K562 (cell line): Measurements from ENCODE around the gene GABPB2. TPM values are rescaled to one million over a fixed set of nuclear protein-coding genes. Genes with fewer than 3 reads are reported as not detected.
"Not testable (repeated sequence)": the region's sequence is repeated elsewhere in the genome, so short reads cannot be mapped to it uniquely, and the experiment has no call there.

ENCODE experiments used
- ATAC-seq: fragments of 200-7000 bp; cut with Tn5 transposase; 3 replicates; pipeline ENCODE4 v1.9.1; 2020; ENCODE audit warnings: moderate library complexity
- BruUV-seq: library from RNA; stranded (reverse); fragments of 400-500 nt; replicated peaks from 2 replicates; lab custom pipeline; 2021; lab: Mats Ljungman, UMichigan
- CTCF ChIA-PET: fragments of 300-600 bp; formaldehyde crosslinking; extraction: SDS; loops from one replicate; lab custom pipeline; 2021; ENCODE audit warnings: low intra/inter-chr PET ratio; lab: Yijun Ruan, JAX
- POLR2A ChIA-PET: fragments of 300-600, 350-650 bp; sonication (Branson Sonifier 250); formaldehyde crosslinking; extraction: SDS; loops from one replicate; lab custom pipeline; 2021; ENCODE audit warnings: antibody characterized with exemption, inconsistent platforms; lab: Yijun Ruan, JAX
- DNase-seq, 4 experiments: peaks; one replicate each; pipeline versions ENCODE4 v3.0.0 to v3.0.0-alpha.2; 2011 to 2018; ENCODE audit warnings: low spot score in 3 of 4, mixed read lengths in 3 of 4; ENCODE audit errors: extremely low read depth in 1 of 4
- FAIRE-seq: peaks from 2 replicates; lab custom pipeline; 2011; peaks lifted over from hg19 to GRCh38; lab: Jason Lieb, UNC
- H2AFZ ChIP-seq: 2 replicates; pipeline ENCODE4 v1.6.0; 2011; ENCODE audit warnings: low read depth, low read length, control low read depth, inconsistent platforms
- H3K27ac ChIP-seq: fragments of 200-600 bp; 3 replicates; pipeline ENCODE4 v1.8.0; 2011; ENCODE audit warnings: low read depth, mild to moderate bottlenecking, control low read depth, inconsistent platforms, low read length, moderate library complexity, mixed read lengths; ENCODE audit errors: extremely low read depth
- H3K27me3 ChIP-seq, 2 experiments: fragments of 300-600 bp in 1 of 2; 2 replicates in 1 of 2; 3 replicates in 1 of 2; pipeline versions ENCODE4 v1.6.0 to v1.8.0; 2011; ENCODE audit warnings: inconsistent platforms in 2 of 2, low read length in 2 of 2, mild to moderate bottlenecking in 1 of 2, mixed read lengths in 1 of 2, moderate library complexity in 1 of 2; ENCODE audit not compliant: control insufficient read depth in 2 of 2, insufficient read depth in 2 of 2
- H3K36me3 ChIP-seq: fragments of 300-600 bp; 3 replicates; pipeline ENCODE4 v1.8.0; 2011; ENCODE audit warnings: mild to moderate bottlenecking, low read length, inconsistent platforms; ENCODE audit not compliant: control insufficient read depth, insufficient read depth
- H3K4me1 ChIP-seq, 2 experiments: fragments of 200-600 bp in 1 of 2; replicated peaks in 1 of 2; 2 replicates in 1 of 2; 3 replicates in 1 of 2; pipeline versions ENCODE4 v1.5.1 to v1.8.0; 2011; ENCODE audit warnings: inconsistent platforms in 2 of 2, low read length in 2 of 2, mild to moderate bottlenecking in 1 of 2, mixed read lengths in 1 of 2, moderate library complexity in 1 of 2; ENCODE audit not compliant: control insufficient read depth in 2 of 2, insufficient read depth in 2 of 2
- H3K4me2 ChIP-seq: 2 replicates; pipeline ENCODE4 v1.6.1; 2011; ENCODE audit warnings: low read length, control low read depth, inconsistent platforms, mixed read lengths; ENCODE audit not compliant: insufficient read depth
- H3K4me3 ChIP-seq: fragments of 200-600 bp; sonication (generic), shearing (Covaris generic); 2 replicates; pipeline ENCODE4 v1.5.1; 2016; ENCODE audit warnings: control low read depth, inconsistent platforms
- H3K79me2 ChIP-seq: fragments of 200-600 bp; 3 replicates; pipeline ENCODE4 v1.8.0; 2011; ENCODE audit warnings: low read length, inconsistent platforms; ENCODE audit not compliant: control insufficient read depth, insufficient read depth
- H3K9ac ChIP-seq, 2 experiments: 2 replicates each; pipeline versions ENCODE4 v1.6.0 to v1.6.1; 2011; ENCODE audit warnings: low read depth in 2 of 2, low read length in 2 of 2, control low read depth in 1 of 2, inconsistent platforms in 1 of 2, mild to moderate bottlenecking in 1 of 2, mixed read lengths in 1 of 2; ENCODE audit not compliant: insufficient read depth in 1 of 2
- H3K9me1 ChIP-seq: one replicate; pipeline ENCODE4 v1.6.0; 2011; ENCODE audit warnings: inconsistent platforms, mild to moderate bottlenecking, low read length, moderate library complexity; ENCODE audit not compliant: control insufficient read depth, insufficient read depth
- H3K9me3 ChIP-seq: replicated peaks from 2 replicates; pipeline ENCODE4 v1.5.1; 2011; ENCODE audit warnings: low read depth, low read length, inconsistent platforms; ENCODE audit not compliant: control insufficient read depth, insufficient read depth
- H4K20me1 ChIP-seq: replicated peaks from 2 replicates; pipeline ENCODE4 v1.6.1; 2011; ENCODE audit warnings: low read length, inconsistent platforms, mixed read lengths; ENCODE audit not compliant: control insufficient read depth, insufficient read depth
- C11orf30 ChIP-seq: fragments of 450-650 bp; IDR thresholded peaks from 2 replicates; pipeline ENCODE4 v1.6.1; 2016; ENCODE audit warnings: low read depth, mild to moderate bottlenecking
- MAFF ChIP-seq: IDR thresholded peaks from 2 replicates; pipeline ENCODE4 v1.6.1; 2012; ENCODE audit warnings: low read length, improper control_type of control experiment
- MAFG ChIP-seq: fragments of 450-650 bp; conservative IDR thresholded peaks from 2 replicates; pipeline ENCODE4 v1.6.1; 2016; ENCODE audit warnings: missing genetic modification characterization, missing compliant biosample characterization
- NFE2 ChIP-seq: IDR thresholded peaks from 2 replicates; pipeline ENCODE4 v1.6.1; 2014; ENCODE audit warnings: antibody characterized with exemption, low read depth
- NFE2L1 ChIP-seq: fragments of 450-650 bp; IDR thresholded peaks from 2 replicates; pipeline ENCODE4 v1.6.1; 2016; ENCODE audit warnings: missing genetic modification characterization, low read depth, mild to moderate bottlenecking, missing compliant biosample characterization, moderate library complexity, borderline replicate concordance
- RBM17 ChIP-seq: fragments of 200-400 bp; formaldehyde crosslinking; IDR thresholded peaks from 2 replicates; pipeline ENCODE4 v1.6.1; 2017; ENCODE audit warnings: low read depth, mild to moderate bottlenecking, low read length, borderline replicate concordance
- STAT5A ChIP-seq: IDR thresholded peaks from 2 replicates; pipeline ENCODE4 v1.6.1; 2012; ENCODE audit warnings: low read length, inconsistent platforms, borderline replicate concordance
- THAP12 ChIP-seq: fragments of 250-450 bp; sonication (Bioruptor Pico); IDR thresholded peaks from 2 replicates; pipeline ENCODE4 v1.9.0; 2021; ENCODE audit warnings: mild to moderate bottlenecking, inconsistent platforms
- ZBTB12 ChIP-seq: fragments of 250-450 bp; sonication (Bioruptor Pico); IDR thresholded peaks from 2 replicates; pipeline ENCODE4 v1.4.0; 2020
- ZKSCAN1 ChIP-seq: fragments of 150-350 bp; IDR thresholded peaks from 2 replicates; pipeline ENCODE4 v1.6.1; 2016; ENCODE audit warnings: low read depth, low read length
- ZNF316 ChIP-seq: fragments of 450-650 bp; IDR thresholded peaks from 2 replicates; pipeline ENCODE4 v1.6.1; 2016
- ZNF785 ChIP-seq: fragments of 250-450 bp; sonication (Bioruptor Pico); IDR thresholded peaks from 2 replicates; pipeline ENCODE4 v1.4.0; 2020; ENCODE audit warnings: mild to moderate bottlenecking
- WGBS: fragments of 100-300 bp; shearing (Covaris generic); methylation state at CpG from one replicate; pipeline ENCODE4 v1.1.6; 2016; ENCODE audit warnings: low coverage, mixed read lengths; ENCODE audit not compliant: insufficient coverage; ENCODE audit errors: missing lambda C conversion rate; 5-methylcytosine and 5-hydroxymethylcytosine counted together
- in situ Hi-C: fragments of 300-500 bp; cut with MboI; formaldehyde crosslinking; loops from 4 replicates; pipeline ENCODE4 v1.15.0; 2018; ENCODE audit warnings: inconsistent platforms, mixed read lengths
- intact Hi-C: fragments of 100-400 bp; cut with micrococcal nuclease; formaldehyde crosslinking; loops from 2 replicates; pipeline ENCODE4 v1.14.2; 2022
- polyA plus RNA-seq, 8 experiments: library from polyadenylated mRNA; depleted of rRNA in 4 of 8; stranded (reverse) in 5 of 8; unstranded in 3 of 8; fragments of >200 nt; fragmentation: Nextera tagmentation in 2 of 8; fragmentation: Illumina TruSeq in 1 of 8; extraction: Ambion mirVana in 2 of 8; extraction: Trizol in 1 of 8; gene quantifications; 2 replicates each; pipeline versions ENCODE4 v1.2.1 to v1.2.3, GENCODE V29; 2011 to 2014; ENCODE audit warnings: inconsistent platforms in 1 of 8, missing spikeins in 1 of 8
- total RNA-seq, 7 experiments: library from RNA; depleted of rRNA in 6 of 7; stranded (reverse); fragments of >200 nt in 6 of 7; fragmentation: Illumina TruSeq in 2 of 7; extraction: Trizol in 2 of 7; gene quantifications; 2 replicates each; pipeline versions ENCODE4 v1.2.1 to v1.2.3, GENCODE V29; 2011 to 2021; ENCODE audit warnings: low replicate concordance in 1 of 7

GABPB2 gene
- total and polyA plus RNA-seq, 9 of the 15 experiments (the other 6 are each of a cell fraction or from before 2014, with no cell fraction given): 2.2 to 13.3 (median 6.1) TPM

- no peak overlapping the region for H3K4me3 ChIP-seq
- H3K4me1 ChIP-seq: no peaks in the 10 kb centered on the region
- DNase-seq (no peak), ATAC-seq (no peak), FAIRE-seq (no peak)
- H4K20me1 ChIP-seq: no peaks in the 10 kb centered on the region
- H3K79me2 ChIP-seq: no peaks in the 10 kb centered on the region
- H2AFZ ChIP-seq: no peak overlapping the region
- WGBS: 44% methylated on average over 4 of the region's 4 CpGs
- CTCF ChIA-PET: interaction anchor here (0.6 kb wide), 1 partner anchor 29 kb away, joined by 4 read pairs; no protein-coding TSS in a partner anchor
- no peak overlapping the region for H3K9ac ChIP-seq
- intact Hi-C loops (no loop called here), in situ Hi-C loops (no loop called here)
- H3K9me3 ChIP-seq: no peaks in the 10 kb centered on the region
- no peaks in the 10 kb centered on the region for H3K9me1 ChIP-seq
- BruUV-seq: no TSS peak
- no peaks in the 10 kb centered on the region for H3K36me3 ChIP-seq
- no peak overlapping the region for H3K4me2 ChIP-seq
- no peaks in the 10 kb centered on the region for H3K27me3 ChIP-seq
- TF ChIP-seq STAT5A (no peak), ZNF316 (peak; percentile 50), RBM17 (no peak), THAP12 (no peak), MAFG (peak; percentile 60), MAFF (peak; percentile 43; the same call in 1 of the 2 replicates), ZBTB12 (no peak), C11orf30 (peak; percentile 45), ZNF785 (CRISPR knock-in tag) (no peak), NFE2 (peak; percentile 58), ZKSCAN1 (no peak), NFE2L1 (tag) (peak; percentile 29; the same call in 1 of the 2 replicates)
- H3K27ac ChIP-seq: no peak overlapping the region
- POLR2A ChIA-PET: interaction anchor here (0.5 to 1.6 kb wide), 3 partner anchors 10 to 85 kb away, joined by 3 to 4 read pairs (median 3); partner anchors contain the start of gene MLLT11
Observed at GRCh38 chr1:151085953-151086559, 15.5 kb downstream of the GABPB2 start.

GRCh38 chr1:151097426-151097825 is 26.9 kb downstream of the GABPB2 start:
- H3K9me3 ChIP-seq, H3K79me2 ChIP-seq, BruUV-seq, H3K9ac ChIP-seq, H3K4me1 ChIP-seq, H3K4me2 ChIP-seq, CTCF ChIA-PET, in situ Hi-C loops, FAIRE-seq, H3K36me3 ChIP-seq, ATAC-seq, H2AFZ ChIP-seq, H3K9me1 ChIP-seq, H3K4me3 ChIP-seq, DNase-seq, H3K27ac ChIP-seq, H4K20me1 ChIP-seq, H3K27me3 ChIP-seq: not testable (repeated sequence)
- intact Hi-C loops: loop anchor here (5.0 kb wide), 1 partner anchor 245 kb away; no protein-coding TSS in a partner anchor
- POLR2A ChIA-PET: interaction anchor here (0.7 to 1.6 kb wide), 3 partner anchors 10 to 36 kb away, joined by 3 to 8 read pairs (median 4); no protein-coding TSS in a partner anchor
- WGBS: 54% methylated on average over 5 of the region's 6 CpGs
